Endothelial cell (in vitro differentiated cells): Measurements from ENCODE around the gene INTS13. TPM values are rescaled to one million over a fixed set of nuclear protein-coding genes. Genes with fewer than 3 reads are reported as not detected.
A peak's percentile ranks its signal among the peaks of the same experiment; 100 is the strongest.

Experiments
- DNase-seq: peaks from one replicate; pipeline ENCODE4 v3.0.0; 2021; ENCODE audit warnings: low spot score
- H3K27ac Mint-ChIP-seq: one replicate; pipeline ENCODE4 v1.8.0; 2021; ENCODE audit warnings: mixed read lengths, inconsistent platforms; ENCODE audit not compliant: unreplicated experiment
- H3K27me3 Mint-ChIP-seq: one replicate; pipeline ENCODE4 v1.8.0; 2021; ENCODE audit warnings: mild to moderate bottlenecking, moderate library complexity, mixed read lengths, inconsistent platforms; ENCODE audit not compliant: unreplicated experiment
- H3K36me3 Mint-ChIP-seq: one replicate; pipeline ENCODE4 v1.8.0; 2021; ENCODE audit warnings: mild to moderate bottlenecking, low read depth, mixed read lengths, inconsistent platforms; ENCODE audit not compliant: unreplicated experiment
- H3K4me1 Mint-ChIP-seq: one replicate; pipeline ENCODE4 v1.8.0; 2021; ENCODE audit warnings: mild to moderate bottlenecking, mixed read lengths, inconsistent platforms; ENCODE audit not compliant: unreplicated experiment
- H3K4me3 Mint-ChIP-seq: one replicate; pipeline ENCODE4 v1.8.0; 2021; ENCODE audit warnings: mild to moderate bottlenecking, mixed read lengths, inconsistent platforms; ENCODE audit not compliant: unreplicated experiment
- H3K9me3 Mint-ChIP-seq: one replicate; pipeline ENCODE4 v1.8.0; 2021; ENCODE audit warnings: mixed read lengths, inconsistent platforms; ENCODE audit not compliant: unreplicated experiment
- total RNA-seq: library from RNA; stranded (reverse); fragmentation: NEBNext Ultra II Directional; extraction: Animal tissue kit (Norgen Biotek cat#: 25700); gene quantifications from one replicate; pipeline ENCODE4 v1.2.1, GENCODE V29; 2021; ENCODE audit not compliant: unreplicated experiment
- TF ChIP-seq, protein P1 (sequence below): fragments of 200-600 bp; sonication (generic); IDR thresholded peaks from one replicate; pipeline ENCODE4 v1.5.0; 2021; ENCODE audit warnings: antibody characterized with exemption; ENCODE audit not compliant: unreplicated experiment

INTS13 gene
- total RNA-seq, 1 donor from 2014 or later, result 20.0 TPM

DNA sequence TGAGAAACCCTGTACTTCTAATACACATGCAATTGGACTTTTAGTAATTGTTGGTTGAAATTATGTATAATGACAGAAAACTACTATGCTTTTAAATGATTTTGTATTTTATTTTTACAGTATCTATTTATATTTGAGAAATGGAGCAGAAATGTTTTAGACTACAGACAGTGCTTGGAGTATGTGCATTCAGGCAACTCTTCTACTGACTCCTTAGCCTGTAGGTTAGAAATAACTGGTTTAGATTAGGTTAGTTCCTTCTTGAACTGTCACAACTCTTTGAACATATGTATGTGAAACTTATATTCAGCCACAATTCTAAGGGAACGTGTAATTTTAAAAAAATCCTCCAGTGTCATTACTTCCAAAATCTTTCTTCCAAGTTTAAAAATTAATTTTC is 2.2 kb upstream of the INTS13 start:
- TF ChIP-seq, protein P1, sequence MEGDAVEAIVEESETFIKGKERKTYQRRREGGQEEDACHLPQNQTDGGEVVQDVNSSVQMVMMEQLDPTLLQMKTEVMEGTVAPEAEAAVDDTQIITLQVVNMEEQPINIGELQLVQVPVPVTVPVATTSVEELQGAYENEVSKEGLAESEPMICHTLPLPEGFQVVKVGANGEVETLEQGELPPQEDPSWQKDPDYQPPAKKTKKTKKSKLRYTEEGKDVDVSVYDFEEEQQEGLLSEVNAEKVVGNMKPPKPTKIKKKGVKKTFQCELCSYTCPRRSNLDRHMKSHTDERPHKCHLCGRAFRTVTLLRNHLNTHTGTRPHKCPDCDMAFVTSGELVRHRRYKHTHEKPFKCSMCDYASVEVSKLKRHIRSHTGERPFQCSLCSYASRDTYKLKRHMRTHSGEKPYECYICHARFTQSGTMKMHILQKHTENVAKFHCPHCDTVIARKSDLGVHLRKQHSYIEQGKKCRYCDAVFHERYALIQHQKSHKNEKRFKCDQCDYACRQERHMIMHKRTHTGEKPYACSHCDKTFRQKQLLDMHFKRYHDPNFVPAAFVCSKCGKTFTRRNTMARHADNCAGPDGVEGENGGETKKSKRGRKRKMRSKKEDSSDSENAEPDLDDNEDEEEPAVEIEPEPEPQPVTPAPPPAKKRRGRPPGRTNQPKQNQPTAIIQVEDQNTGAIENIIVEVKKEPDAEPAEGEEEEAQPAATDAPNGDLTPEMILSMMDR, result no peak
- peaks cover 18% of the 10 kb centered on the region for H3K27me3 Mint-ChIP-seq
- no peak for DNase-seq
- no peak overlapping the region for H3K27ac Mint-ChIP-seq
- no peak overlapping the region for H3K4me3 Mint-ChIP-seq
- peaks cover 9% of the 10 kb centered on the region for H3K36me3 Mint-ChIP-seq
- no peaks in the 10 kb centered on the region for H3K9me3 Mint-ChIP-seq
- H3K4me1 Mint-ChIP-seq, result peaks cover 27% of the 10 kb centered on the region

DNA sequence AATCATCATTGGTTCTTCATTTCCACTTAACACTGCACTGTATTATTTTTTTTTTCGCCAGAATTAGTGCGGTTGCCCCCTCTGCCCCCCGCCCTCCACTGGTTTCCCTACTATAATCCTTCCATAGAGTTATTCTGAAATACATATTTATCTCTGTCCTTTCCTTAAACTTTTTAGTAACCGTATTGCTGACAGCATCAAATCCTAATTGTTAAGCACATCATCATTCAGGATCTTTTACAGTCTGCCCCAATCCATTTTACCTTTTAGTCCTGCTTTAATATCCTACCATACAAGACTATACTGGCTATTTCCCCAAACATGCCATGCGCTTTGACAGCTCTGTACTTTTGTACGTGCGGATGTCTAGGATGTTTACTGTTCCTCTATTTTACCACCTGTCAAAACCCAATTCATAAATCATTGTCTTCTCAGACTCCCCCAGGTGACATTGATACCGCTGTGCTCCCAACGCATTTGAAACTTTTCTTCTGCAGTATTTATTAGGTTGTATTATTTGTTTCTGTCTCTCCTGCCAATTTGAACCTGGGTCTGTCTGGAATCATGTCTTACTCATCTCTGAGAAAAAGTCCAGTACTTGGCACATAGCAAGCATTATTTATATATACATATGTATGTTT is 1.5 kb upstream of the INTS13 start:
- Mint-ChIP-seq H3K36me3 (peaks cover 9% of the 10 kb centered on the region), H3K4me1 (peaks cover 27% of the 10 kb centered on the region), H3K4me3 (peak overlapping the region; percentile 100), H3K27me3 (peaks cover 18% of the 10 kb centered on the region), H3K27ac (peak overlapping the region; percentile 99), H3K9me3 (no peaks in the 10 kb centered on the region)
- TF ChIP-seq, protein P1, result no peak
- no peak for DNase-seq

DNA sequence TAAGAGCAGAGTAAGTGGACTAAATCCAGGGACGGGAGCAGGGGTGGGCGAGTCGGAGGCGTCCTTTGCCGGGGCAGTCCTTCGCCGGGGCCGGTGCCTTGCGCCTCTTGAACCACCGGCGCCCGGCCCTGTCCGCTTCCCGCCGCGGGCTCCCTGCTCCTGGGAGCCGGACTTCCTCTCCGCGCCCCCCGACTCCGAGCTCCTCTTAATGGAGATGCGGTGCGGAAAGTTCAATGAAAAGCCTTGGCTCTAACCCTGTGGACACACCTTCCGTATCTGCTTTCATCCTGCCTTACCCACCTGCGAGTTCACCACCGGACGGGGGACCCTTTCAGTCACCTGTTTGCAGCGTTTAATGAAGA is 901 bp upstream of the INTS13 start:
- Mint-ChIP-seq H3K4me3 (peak overlapping the region; percentile 100), H3K27ac (peak overlapping the region; percentile 99), H3K36me3 (peaks cover 9% of the 10 kb centered on the region), H3K9me3 (no peaks in the 10 kb centered on the region), H3K27me3 (peaks cover 18% of the 10 kb centered on the region), H3K4me1 (peaks cover 27% of the 10 kb centered on the region)
- TF ChIP-seq, protein P1, result no peak
- no peak for DNase-seq

DNA sequence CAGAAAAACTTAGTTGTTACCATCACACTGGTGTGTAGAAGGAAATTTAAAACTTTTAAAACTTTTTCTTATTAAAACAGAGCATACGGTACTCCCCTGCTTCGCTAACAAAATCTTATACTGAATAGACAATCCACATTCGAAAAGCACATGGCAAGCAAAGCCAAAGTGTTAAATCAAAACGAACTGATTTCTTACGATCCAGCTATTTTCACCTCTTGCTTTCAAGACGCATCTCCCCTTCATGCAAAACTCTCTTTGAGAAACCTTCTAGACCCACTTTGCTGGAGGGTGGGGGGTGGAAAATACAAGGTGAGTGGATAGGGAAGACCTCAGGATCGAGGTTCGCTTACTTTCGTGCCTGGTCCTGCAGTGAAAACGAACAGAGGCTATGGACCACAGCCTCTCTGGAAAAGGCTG is 328 bp downstream of the INTS13 start:
- peak overlapping the region; percentile 100 for H3K4me3 Mint-ChIP-seq
- H3K36me3 Mint-ChIP-seq, result peaks cover 9% of the 10 kb centered on the region
- H3K4me1 Mint-ChIP-seq, result peaks cover 27% of the 10 kb centered on the region
- H3K9me3 Mint-ChIP-seq, result no peaks in the 10 kb centered on the region
- peak overlapping the region; percentile 99 for H3K27ac Mint-ChIP-seq
- no peak for DNase-seq
- H3K27me3 Mint-ChIP-seq, result peaks cover 18% of the 10 kb centered on the region
- TF ChIP-seq, protein P1, result no peak

DNA sequence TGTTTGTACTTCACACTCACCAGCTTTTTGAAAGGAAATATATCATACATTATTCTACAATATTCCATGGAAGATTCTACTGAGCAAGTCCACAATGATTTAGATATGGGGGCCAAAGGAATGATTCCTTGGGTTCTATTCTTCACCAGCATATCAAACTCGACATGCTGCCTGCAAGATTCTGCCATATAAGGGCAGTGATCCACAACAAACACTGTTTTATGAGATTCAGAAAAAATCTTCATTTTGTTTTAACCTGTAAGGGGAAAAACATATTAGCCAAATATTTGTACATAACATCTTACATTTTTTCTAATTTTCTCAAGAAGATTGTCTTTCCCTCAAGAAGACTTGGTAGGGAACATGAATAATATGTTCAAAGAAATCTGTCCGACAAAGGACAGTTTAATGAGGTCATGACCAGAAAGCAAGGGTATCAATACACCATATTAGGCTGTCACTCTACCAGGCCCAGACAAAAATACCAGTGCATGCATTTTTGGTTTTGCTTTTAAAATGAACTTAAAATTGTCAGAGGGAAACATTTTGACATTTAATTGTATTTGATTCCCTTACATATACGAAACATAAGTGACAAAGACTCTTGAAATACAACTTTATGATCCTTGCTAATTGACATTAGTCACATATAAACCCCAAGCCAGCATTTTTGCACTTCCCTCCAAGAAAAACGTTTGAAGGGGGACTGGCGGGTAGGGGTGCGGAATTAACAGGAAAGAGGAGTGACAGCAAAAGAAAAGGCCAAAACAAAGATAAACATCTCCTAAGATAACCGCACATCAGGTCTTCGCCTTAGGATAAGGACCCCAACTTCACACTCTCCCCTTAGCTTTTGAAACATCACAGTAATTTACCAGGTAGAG is 980 bp downstream of the INTS13 start:
- TF ChIP-seq, protein P1, result no peak
- Mint-ChIP-seq H3K36me3 (peaks cover 9% of the 10 kb centered on the region), H3K27me3 (peaks cover 18% of the 10 kb centered on the region), H3K27ac (peak overlapping the region; percentile 99), H3K4me1 (peaks cover 24% of the 10 kb centered on the region), H3K9me3 (no peaks in the 10 kb centered on the region), H3K4me3 (peak overlapping the region; percentile 100)
- DNase-seq, result no peak
